H9 (cell line): Measurements from ENCODE around the gene TRAFD1. TPM values are rescaled to one million over a fixed set of nuclear protein-coding genes. Genes with fewer than 3 reads are reported as not detected.

Source experiments
- DNase-seq: peaks from one replicate; pipeline ENCODE4 v3.0.0-alpha.2; 2017
- H2AFZ ChIP-seq: one replicate; pipeline ENCODE4 v1.6.1; 2013; ENCODE audit warnings: mild to moderate bottlenecking, low read length, control low read depth, moderate library complexity
- H2AK5ac ChIP-seq: 2 replicates; pipeline ENCODE4 v1.6.1; 2013; ENCODE audit warnings: low read length, control low read depth, mixed read lengths; ENCODE audit not compliant: insufficient read length
- H2BK120ac ChIP-seq: one replicate; pipeline ENCODE4 v1.6.1; 2013; ENCODE audit warnings: low read depth, mild to moderate bottlenecking, low read length, control low read depth, inconsistent platforms; ENCODE audit not compliant: poor library complexity, severe bottlenecking
- H2BK12ac ChIP-seq: 2 replicates; pipeline ENCODE4 v1.6.1; 2013; ENCODE audit warnings: low read length, control low read depth, mixed read lengths, low read depth; ENCODE audit not compliant: insufficient read length
- H2BK15ac ChIP-seq: 2 replicates; pipeline ENCODE4 v1.6.1; 2013; ENCODE audit warnings: low read depth, low read length, control low read depth
- H2BK20ac ChIP-seq: one replicate; pipeline ENCODE4 v1.6.1; 2013; ENCODE audit warnings: low read depth, mild to moderate bottlenecking, low read length, control low read depth, inconsistent platforms; ENCODE audit not compliant: poor library complexity, severe bottlenecking
- H2BK5ac ChIP-seq: 2 replicates; pipeline ENCODE4 v1.6.1; 2013; ENCODE audit warnings: low read length, control low read depth, mixed read lengths; ENCODE audit not compliant: insufficient read length
- H3K14ac ChIP-seq: 2 replicates; pipeline ENCODE4 v1.6.1; 2013; ENCODE audit warnings: low read length, control low read depth; ENCODE audit not compliant: insufficient read depth
- H3K18ac ChIP-seq: 2 replicates; pipeline ENCODE4 v1.6.1; 2013; ENCODE audit warnings: low read depth, mild to moderate bottlenecking, mixed read lengths, low read length, control low read depth; ENCODE audit not compliant: insufficient read length
- H3K23ac ChIP-seq: 2 replicates; pipeline ENCODE4 v1.6.1; 2013; ENCODE audit warnings: low read length, control low read depth, mixed read lengths, low read depth; ENCODE audit not compliant: insufficient read length
- H3K23me2 ChIP-seq: 2 replicates; pipeline ENCODE4 v1.6.1; 2013; ENCODE audit warnings: low read depth, mild to moderate bottlenecking, mixed read lengths, low read length, control low read depth; ENCODE audit not compliant: insufficient read length, poor library complexity, severe bottlenecking
- H3K27ac ChIP-seq: 2 replicates; pipeline ENCODE4 v1.5.1; 2013; ENCODE audit warnings: low read length, control low read depth, mixed read lengths, low read depth; ENCODE audit not compliant: insufficient read length
- H3K27me3 ChIP-seq: 2 replicates; pipeline ENCODE4 v1.6.1; 2013; ENCODE audit warnings: low read length, control low read depth, inconsistent platforms; ENCODE audit not compliant: insufficient read depth
- H3K4ac ChIP-seq: 2 replicates; pipeline ENCODE4 v1.6.1; 2013; ENCODE audit warnings: low read depth, mild to moderate bottlenecking, control low read depth, inconsistent platforms, low read length, moderate library complexity
- H3K4me1 ChIP-seq: 2 replicates; pipeline ENCODE4 v1.6.1; 2013; ENCODE audit warnings: low read length, control low read depth, inconsistent platforms; ENCODE audit not compliant: insufficient read depth
- H3K4me2 ChIP-seq: 2 replicates; pipeline ENCODE4 v1.6.1; 2013; ENCODE audit warnings: low read length, control low read depth, mixed read lengths; ENCODE audit not compliant: insufficient read length, insufficient read depth
- H3K56ac ChIP-seq: 2 replicates; pipeline ENCODE4 v1.6.1; 2013; ENCODE audit warnings: low read depth, mild to moderate bottlenecking, mixed read lengths, low read length, control low read depth; ENCODE audit not compliant: insufficient read length
- H3K79me1 ChIP-seq: 2 replicates; pipeline ENCODE4 v1.6.1; 2013; ENCODE audit warnings: low read depth, mild to moderate bottlenecking, moderate library complexity, low read length, control low read depth, inconsistent platforms; ENCODE audit not compliant: insufficient read depth, poor library complexity, severe bottlenecking
- H3K79me2 ChIP-seq: 2 replicates; pipeline ENCODE4 v1.6.1; 2013; ENCODE audit warnings: low read length, control low read depth, inconsistent platforms; ENCODE audit not compliant: insufficient read depth
- H3K9ac ChIP-seq: 2 replicates; pipeline ENCODE4 v1.6.1; 2013; ENCODE audit warnings: low read length, control low read depth, mixed read lengths; ENCODE audit not compliant: insufficient read length; ENCODE audit errors: extremely low read depth
- H3K9me3 ChIP-seq: one replicate; pipeline ENCODE4 v1.6.1; 2013; ENCODE audit warnings: low read depth, low read length, inconsistent platforms; ENCODE audit not compliant: control insufficient read depth
- H3T11ph ChIP-seq: one replicate; pipeline ENCODE4 v1.6.1; 2013; ENCODE audit warnings: mild to moderate bottlenecking, low read length, control low read depth, inconsistent platforms
- H4K20me1 ChIP-seq: one replicate; pipeline ENCODE4 v1.6.1; 2013; ENCODE audit not compliant: control insufficient read depth, insufficient read length, insufficient read depth
- H4K5ac ChIP-seq: 2 replicates; pipeline ENCODE4 v1.6.1; 2013; ENCODE audit warnings: low read depth, mild to moderate bottlenecking, mixed read lengths, low read length, control low read depth; ENCODE audit not compliant: insufficient read length
- H4K8ac ChIP-seq: replicated peaks from 2 replicates; pipeline ENCODE4 v1.6.1; 2013; ENCODE audit warnings: low read length, control low read depth, mixed read lengths, low read depth; ENCODE audit not compliant: insufficient read length
- H4K91ac ChIP-seq: 2 replicates; pipeline ENCODE4 v1.6.1; 2013; ENCODE audit warnings: low read depth, mild to moderate bottlenecking, moderate library complexity, mixed read lengths, low read length, control low read depth; ENCODE audit not compliant: insufficient read length
- H3K27ac Mint-ChIP-seq, 3 experiments: 2 replicates in 2 of 3; 3 replicates in 1 of 3; pipeline ENCODE4 v1.8.0; 2020 to 2021; ENCODE audit warnings: mixed read lengths in 3 of 3, mild to moderate bottlenecking in 1 of 3, moderate library complexity in 1 of 3
- H3K27me3 Mint-ChIP-seq: 2 replicates; pipeline ENCODE4 v1.8.0; 2021; ENCODE audit warnings: low read depth, mild to moderate bottlenecking, moderate library complexity, mixed read lengths
- H3K36me3 Mint-ChIP-seq, 3 experiments: 2 replicates in 2 of 3; 3 replicates in 1 of 3; pipeline ENCODE4 v1.8.0; 2020 to 2021; ENCODE audit warnings: low read depth in 3 of 3, mixed read lengths in 3 of 3; ENCODE audit not compliant: insufficient read depth in 1 of 3
- H3K4me1 Mint-ChIP-seq, 2 experiments: 2 replicates each; pipeline ENCODE4 v1.8.0; 2020; ENCODE audit warnings: mixed read lengths in 2 of 2
- H3K4me3 Mint-ChIP-seq, 2 experiments: 2 replicates in 1 of 2; 3 replicates in 1 of 2; pipeline ENCODE4 v1.8.0; 2020 to 2021; ENCODE audit warnings: mild to moderate bottlenecking in 2 of 2, mixed read lengths in 2 of 2, moderate library complexity in 1 of 2
- H3K9me3 Mint-ChIP-seq, 2 experiments: 2 replicates in 1 of 2; 3 replicates in 1 of 2; pipeline ENCODE4 v1.8.0; 2020; ENCODE audit warnings: mild to moderate bottlenecking in 2 of 2, mixed read lengths in 2 of 2, moderate library complexity in 1 of 2
- WGBS: extraction: QIAGEN DNeasy Blood & Tissue Kit; methylation state at CpG from one replicate; pipeline ENCODE4 v1.1.7; 2013; ENCODE audit warnings: missing lambda C conversion rate, low lambda C conversion rate, mixed read lengths; ENCODE audit not compliant: insufficient read length; ENCODE audit errors: extremely low coverage; 5-methylcytosine and 5-hydroxymethylcytosine counted together
- total RNA-seq: library from RNA; stranded (reverse); gene quantifications from 2 replicates; pipeline ENCODE4 v1.2.1, GENCODE V29; 2021
- TF ChIP-seq, protein P1 (sequence below): fragments of 200-600 bp; sonication (generic); conservative IDR thresholded peaks from 3 replicates; pipeline ENCODE4 v1.8.0; 2021; ENCODE audit warnings: antibody characterized with exemption, mild to moderate bottlenecking

The TRAFD1 gene
- total RNA-seq, 1 experiment from 2014 or later = 32.0 TPM

DNA sequence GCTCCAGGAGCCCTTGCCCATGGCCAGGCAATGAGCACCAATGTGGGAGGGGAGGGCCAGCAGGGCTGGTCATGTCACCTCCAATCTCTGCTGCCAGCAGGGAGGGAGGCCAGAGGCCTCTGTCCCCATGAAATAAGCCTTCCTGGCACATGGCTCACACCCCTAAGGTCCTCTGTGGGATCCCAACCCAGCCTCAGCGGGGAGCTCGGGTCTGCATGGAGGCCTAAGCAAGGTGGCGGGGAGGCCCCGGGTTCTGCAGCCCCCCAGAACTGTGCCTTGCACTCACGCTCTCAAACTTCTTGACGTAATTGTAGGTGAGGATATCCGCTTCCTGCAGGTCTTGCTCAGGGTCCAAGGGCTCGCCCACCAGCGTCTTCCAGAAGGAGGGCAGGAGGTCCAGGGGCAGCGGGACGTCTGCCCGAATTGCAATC lies 41.7 kb downstream of the TRAFD1 start:
- Histone ChIP-seq H4K20me1 (peaks cover 4% of the 10 kb centered on the region), H2BK120ac (no peak overlapping the region), H2AFZ (no peak overlapping the region), H2BK15ac (no peak overlapping the region), H3K4me1 (no peaks in the 10 kb centered on the region), H4K8ac (no peak overlapping the region), H3K23ac (no peak overlapping the region), H3K27me3 (no peaks in the 10 kb centered on the region), H3T11ph (no peak overlapping the region), H3K23me2 (no peaks in the 10 kb centered on the region), H2BK12ac (no peak overlapping the region), H2BK5ac (no peak overlapping the region), H3K27ac (no peak overlapping the region), H4K5ac (no peak overlapping the region), H3K4me2 (no peak overlapping the region), H3K4ac (no peak overlapping the region), H4K91ac (no peak overlapping the region), H2BK20ac (no peak overlapping the region), H3K14ac (no peak overlapping the region), H2AK5ac (no peak overlapping the region), H3K18ac (no peak overlapping the region), H3K79me1 (no peaks in the 10 kb centered on the region), H3K56ac (no peak overlapping the region), H3K79me2 (no peaks in the 10 kb centered on the region), H3K9ac (no peak overlapping the region), H3K9me3 (no peaks in the 10 kb centered on the region)
- Mint-ChIP-seq H3K4me1 (0 out of 4 replicates have a peak, but pooled peaks cover 0 to 2% of the 10 kb centered on the region in 2 experiments), H3K36me3 (peaks cover 7 to 20% (median 15%) of the 10 kb centered on the region in 3 experiments; a peak in 6 of 7 replicates), H3K9me3 (no peaks in the 10 kb centered on the region), H3K27ac (0 out of 7 replicates have a peak overlapping the region, but pooled peaks of 1 of the 3 experiments have one; percentile 44), H3K27me3 (peaks cover 1% of the 10 kb centered on the region), H3K4me3 (no peak overlapping the region)
- DNase-seq = no peak
- WGBS = no CpG with 5 or more reads among the region's 12 CpGs
- TF ChIP-seq, protein P1, sequence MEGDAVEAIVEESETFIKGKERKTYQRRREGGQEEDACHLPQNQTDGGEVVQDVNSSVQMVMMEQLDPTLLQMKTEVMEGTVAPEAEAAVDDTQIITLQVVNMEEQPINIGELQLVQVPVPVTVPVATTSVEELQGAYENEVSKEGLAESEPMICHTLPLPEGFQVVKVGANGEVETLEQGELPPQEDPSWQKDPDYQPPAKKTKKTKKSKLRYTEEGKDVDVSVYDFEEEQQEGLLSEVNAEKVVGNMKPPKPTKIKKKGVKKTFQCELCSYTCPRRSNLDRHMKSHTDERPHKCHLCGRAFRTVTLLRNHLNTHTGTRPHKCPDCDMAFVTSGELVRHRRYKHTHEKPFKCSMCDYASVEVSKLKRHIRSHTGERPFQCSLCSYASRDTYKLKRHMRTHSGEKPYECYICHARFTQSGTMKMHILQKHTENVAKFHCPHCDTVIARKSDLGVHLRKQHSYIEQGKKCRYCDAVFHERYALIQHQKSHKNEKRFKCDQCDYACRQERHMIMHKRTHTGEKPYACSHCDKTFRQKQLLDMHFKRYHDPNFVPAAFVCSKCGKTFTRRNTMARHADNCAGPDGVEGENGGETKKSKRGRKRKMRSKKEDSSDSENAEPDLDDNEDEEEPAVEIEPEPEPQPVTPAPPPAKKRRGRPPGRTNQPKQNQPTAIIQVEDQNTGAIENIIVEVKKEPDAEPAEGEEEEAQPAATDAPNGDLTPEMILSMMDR = no peak
